DMS79 (cell line): ENCODE results near the gene OLFML1.
"Not testable (repeated sequence)": the region's sequence is repeated elsewhere in the genome, so short reads cannot be mapped to it uniquely, and the experiment has no call there.

Experiments
- DNase-seq: peaks from one replicate; lab custom pipeline; 2025; lab: John Stamatoyannopoulos, UW

The OLFML1 gene

DNA sequence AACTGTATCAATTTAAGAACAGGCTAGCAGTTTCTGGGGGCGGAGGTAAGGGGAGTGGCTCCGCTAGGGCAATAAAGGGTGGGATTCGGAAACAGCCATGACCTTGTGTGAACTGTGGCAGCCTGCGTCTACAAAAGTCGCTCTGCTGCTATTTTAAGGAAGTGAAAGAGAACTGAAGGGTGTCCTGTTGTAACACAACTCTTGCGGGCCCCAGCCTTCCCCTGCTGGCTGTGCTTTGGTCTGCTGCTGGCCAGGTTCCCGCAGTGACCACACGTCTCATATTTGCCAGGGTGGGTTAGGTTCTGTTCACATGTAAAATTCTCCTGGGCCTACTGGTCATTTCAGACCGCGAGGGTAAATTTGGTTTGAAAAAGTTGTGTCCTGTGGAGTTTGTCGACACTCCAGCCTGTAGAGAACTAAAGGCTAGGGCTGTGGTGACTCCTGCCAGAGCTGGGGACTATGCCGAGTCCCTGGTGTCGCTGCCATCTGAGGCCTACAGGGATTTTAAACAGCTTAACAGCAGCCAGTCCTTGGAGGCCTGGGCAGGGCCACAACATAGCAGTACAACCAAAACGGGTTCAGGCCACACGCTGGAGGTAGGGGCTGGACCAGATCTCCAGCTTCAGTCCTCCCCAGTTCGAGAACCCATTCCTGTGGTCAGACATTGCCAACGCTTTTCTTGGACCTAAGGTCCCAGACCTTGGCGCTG, 27.4 kb downstream of the OLFML1 start:
- no peak for DNase-seq

DNA sequence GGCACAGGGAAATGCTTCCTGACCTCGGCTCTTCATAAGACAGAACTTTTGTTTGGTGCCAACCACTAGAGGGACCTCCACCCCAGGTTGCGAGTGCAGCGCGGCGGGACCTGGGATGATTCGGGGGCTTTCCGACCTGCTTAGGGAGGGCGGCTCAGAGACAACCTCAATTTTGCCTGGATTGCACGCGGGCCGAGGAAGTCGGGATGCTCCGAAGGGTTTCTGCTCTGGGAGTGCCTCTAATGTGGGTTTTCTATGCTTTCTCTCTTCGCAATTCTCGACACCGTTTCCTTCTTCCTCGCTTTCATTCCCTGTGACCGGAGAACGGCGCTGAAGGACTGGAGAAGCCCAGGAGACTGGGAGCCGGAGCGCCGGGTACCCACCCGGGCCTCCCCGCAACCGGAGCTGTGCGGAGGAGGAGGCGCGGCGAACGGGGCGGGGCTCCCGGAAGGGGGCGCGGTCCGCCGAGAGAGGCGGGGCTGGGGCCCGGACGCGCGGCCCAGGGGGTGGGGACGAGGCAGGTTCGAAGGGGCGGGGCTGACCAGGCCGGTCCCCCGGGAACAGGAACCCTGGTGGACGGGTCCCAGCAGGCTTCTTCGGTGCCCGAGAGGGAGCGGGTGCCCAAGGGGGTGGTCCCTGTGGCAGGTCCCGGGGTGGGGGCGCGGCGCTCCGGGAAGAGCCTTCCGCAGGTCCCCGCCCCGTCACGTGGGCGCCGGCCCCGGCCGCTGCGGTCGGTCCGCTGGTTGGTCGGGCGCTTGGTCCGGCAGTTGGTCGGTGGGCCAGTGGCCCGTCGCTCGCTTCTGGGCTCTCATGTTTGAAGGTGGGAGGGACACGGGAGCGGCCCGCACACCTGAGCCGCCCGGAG, 28.2 kb downstream of the OLFML1 start, which contains the start of gene PPFIBP2:
Gene PPFIBP2 (plus strand): TSS at position 766 of the 865 bp plus-strand sequence. CDS start 35,477 bp downstream, outside the sequence.
- no peak for DNase-seq

- no peak for DNase-seq
These were observed 28.8 kb downstream of the OLFML1 start for GRCh38 chr11:7514099-7514591.

GRCh38 chr11:7515447-7515886, 30.2 kb downstream of the OLFML1 start:
- DNase-seq, result no peak

DNA sequence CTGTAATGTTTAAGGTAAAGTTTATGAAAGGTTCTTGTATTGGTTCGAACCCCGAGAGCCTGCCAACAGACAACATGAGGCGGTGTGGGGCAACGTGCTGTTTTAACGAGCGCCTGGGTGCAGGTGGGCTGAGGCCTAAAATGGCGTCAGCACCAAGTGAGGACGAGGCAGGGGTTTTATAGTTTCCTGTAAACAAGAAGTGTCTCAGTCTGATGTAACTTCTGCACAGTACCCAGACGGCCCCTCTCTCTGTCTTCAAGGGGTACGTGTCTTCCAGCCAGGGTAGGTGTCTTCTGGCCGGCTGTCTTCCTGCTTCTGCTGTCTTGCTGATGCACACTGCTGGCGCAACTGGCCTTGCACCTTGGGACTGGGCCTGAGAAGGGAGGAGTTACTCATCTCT, 31.2 kb downstream of the OLFML1 start:
- no peak for DNase-seq

GRCh38 chr11:7517743-7518142, 32.4 kb downstream of the OLFML1 start:
- not testable (repeated sequence) for DNase-seq

DNA sequence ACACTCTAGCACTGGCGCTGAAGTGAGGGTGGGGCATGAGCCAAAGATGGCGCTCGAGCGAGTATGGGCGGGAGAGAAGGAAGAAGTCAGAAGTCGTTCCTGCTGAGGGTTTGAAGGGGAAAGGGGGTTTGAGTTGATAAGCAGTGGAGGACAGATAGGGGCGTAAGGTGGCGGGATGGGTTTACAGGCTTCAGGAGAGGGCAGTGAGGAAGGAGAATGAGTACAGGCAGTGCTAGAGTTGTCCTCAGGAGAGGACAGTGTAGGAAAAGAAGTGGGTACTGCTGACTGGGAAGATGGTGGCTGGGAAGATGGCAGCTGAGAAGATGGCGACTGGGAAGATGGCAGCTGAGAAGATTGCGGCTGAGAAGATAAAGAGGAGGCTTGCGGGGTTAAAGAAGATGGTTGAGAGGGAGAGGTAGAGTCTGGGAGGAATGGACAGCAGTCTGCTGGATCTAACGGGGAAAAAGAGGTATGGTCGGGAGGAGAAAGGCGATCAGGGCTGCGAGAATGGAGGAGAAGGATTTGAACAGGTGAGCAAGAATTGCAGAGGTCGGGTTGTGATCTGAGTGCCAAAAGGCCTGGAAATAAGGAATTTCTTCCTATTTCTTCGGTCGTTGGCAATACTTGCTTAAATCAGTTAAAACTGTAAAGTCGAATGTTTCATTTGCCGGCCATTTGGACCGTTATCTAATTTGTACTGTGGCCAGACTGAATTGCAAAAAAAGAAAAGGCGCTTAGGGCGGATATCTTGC, 33.7 kb downstream of the OLFML1 start:
- no peak for DNase-seq

GRCh38 chr11:7520011-7520942, 35.0 kb downstream of the OLFML1 start:
- no peak for DNase-seq

GRCh38 chr11:7520981-7521487, 35.7 kb downstream of the OLFML1 start:
- no peak for DNase-seq

DNA sequence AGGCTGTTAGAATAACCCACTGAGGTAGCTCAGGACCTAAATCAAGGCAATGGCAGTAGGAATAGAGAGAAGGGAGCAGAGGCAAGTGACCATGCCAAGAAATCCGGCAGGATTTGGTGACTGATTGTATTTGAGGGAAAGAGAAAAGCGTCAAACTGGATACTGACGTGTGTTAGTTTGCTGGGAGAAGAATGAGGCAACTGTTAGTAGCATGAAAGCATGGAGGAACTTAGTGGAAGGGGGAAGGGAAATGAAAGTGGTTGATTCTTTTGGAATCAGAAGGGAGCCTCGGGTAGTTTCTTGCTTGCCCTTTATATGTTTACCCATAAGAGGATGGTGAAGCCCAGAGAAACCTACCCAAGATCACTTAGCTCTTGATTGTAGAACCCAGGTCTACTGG, 36.8 kb downstream of the OLFML1 start:
- DNase-seq, result no peak

DNA sequence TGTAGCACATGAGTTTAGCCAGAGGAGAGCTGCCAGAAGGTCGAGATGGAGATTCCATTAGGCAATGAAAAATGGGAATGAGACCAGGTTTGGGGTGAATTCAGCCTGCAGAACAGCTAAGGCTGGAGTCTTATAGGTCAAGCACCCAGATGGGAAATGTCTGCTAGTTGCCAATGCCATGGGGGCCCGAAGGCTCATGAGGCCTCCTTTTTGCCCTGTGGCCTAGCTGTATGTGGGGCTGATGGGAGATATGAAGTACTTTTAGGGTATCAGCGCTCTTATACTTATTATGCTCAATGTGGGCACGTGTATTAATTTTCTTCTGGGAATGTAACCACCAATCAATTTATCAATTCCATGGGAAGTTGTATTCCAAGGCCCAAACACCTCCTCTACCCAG, 37.2 kb downstream of the OLFML1 start:
- no peak for DNase-seq

GRCh38 chr11:7523416-7524210, 38.3 kb downstream of the OLFML1 start:
- DNase-seq, result no peak

GRCh38 chr11:7524462-7525235, 39.3 kb downstream of the OLFML1 start:
- DNase-seq, result no peak

DNA sequence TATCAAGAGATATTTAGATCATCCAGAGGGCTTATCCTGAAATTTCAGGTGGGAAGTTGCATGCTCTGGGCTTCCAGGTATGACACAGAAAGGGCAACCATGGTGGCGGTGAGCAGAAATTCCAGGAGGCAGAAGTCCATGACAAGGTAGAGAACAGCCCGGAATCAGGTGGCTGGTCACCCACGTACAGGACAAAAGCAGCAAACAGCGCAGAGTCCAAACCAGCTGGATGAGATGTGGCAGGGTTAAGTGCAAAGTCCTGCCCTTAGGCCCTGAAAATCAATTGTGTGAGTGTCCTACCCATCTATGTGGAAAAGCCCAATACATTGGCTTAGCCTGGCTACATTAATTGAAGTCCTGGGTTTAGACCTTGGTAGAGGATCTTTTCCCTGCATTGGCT, 40.1 kb downstream of the OLFML1 start:
- no peak for DNase-seq

DNA sequence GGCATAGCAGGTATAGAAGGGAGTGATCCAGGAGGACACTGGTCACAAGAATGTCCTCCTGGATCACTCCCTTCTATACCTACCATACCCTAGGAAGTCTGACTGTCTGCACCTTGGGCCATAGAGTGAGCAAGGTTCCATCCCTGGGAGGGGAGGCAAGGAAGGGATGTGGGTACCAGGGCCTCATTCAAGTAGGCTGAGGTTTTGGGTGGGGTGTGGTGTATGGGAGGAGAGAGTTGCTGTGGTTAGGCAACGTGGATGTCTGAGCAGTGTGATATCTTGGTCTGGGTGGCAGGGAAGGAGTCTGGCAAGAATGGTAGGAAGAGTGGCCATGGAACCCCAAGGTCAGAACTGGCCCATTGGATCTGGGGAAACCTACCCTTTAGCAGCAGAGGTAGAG, 41.7 kb downstream of the OLFML1 start:
- DNase-seq, result no peak

DNA sequence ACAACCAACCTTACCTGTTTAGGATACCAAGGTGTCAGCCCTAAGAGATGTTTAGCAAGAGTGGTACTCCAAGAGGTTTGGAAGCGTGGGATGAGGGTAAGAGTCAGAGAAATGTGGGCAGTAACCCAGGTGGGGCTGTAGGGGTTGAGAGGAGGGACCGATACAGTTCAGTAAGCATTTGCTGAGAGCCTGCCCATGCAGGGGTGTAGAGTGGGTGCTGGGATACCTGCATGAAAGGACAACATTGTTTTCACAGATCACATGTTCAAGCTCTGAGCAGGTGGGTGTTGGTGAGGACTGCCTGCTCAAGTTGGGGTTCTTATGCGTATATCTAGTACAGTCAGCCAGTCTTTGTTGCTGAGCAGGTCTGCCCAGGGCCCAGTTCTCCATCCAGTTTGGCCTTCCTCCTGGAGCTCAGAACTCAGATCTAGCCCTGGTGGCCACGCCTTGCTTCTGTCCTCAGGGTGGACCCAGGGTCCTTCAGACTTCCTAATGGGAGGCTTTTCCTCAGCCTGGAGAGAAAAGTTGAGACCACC, 43.3 kb downstream of the OLFML1 start:
- no peak for DNase-seq

DNA sequence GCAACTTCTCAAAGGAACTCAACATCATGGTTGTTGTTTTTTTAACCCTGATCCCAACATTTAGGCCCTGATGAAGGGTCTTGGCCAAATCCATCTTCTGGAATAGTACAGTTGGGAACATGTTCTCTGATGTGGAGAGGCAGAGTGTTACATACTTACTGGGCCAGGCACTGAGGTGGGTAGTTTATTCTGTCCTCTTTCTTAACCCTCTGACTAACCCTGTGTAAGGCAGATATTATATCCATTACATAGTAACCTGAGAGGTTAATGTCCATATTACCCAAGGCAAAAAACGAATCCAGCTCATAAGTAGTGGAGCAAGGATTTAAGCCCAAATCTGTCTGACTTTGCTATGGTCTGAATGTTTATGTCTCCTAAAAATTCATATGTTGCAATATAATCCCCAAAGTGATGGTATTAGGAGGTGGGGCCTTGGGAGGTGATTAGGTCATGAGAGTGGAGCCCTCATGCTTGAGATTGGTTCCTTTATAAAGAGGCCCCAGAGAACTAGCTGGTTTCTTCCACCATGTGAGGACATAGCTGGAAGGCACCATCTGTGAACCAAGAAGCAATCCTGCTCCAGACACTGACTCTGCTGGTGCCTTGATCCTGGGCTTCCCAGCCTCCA, 44.8 kb downstream of the OLFML1 start:
- DNase-seq, result no peak

DNA sequence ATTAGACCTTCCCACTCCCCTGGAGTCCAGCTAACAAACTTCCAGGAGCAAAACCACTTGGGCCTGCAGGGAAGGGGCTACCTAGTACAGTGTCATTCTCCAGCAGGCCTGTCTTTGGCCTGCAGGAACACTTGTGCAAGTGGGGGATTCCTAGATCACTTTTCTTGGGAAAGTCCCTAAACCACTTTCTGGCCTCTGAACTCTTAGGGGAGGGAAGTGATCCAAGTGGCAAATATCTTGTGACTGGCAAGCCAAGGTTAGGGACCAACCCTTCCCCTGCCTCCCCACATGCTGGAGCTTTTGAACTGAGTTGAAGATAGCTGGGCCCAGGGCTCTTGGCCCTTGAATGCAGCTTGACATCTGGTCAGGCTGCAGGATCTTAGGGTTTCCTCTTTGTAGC, 45.7 kb downstream of the OLFML1 start:
- DNase-seq, result no peak
